ENCODE results near the gene BCL2L1. TPM values are rescaled to one million over a fixed set of nuclear protein-coding genes. Genes with fewer than 3 reads are reported as not detected.
A peak's percentile ranks its signal among the peaks of the same experiment; 100 is the strongest.

BCL2L1 gene
- total RNA-seq, 1 donor from 2014 or later = 126 TPM

GRCh38 chr20:31675828-31676608 is 46.6 kb downstream of the BCL2L1 start:
- ATAC-seq (peak; percentile 43 to 62), DNase-seq (no peak)
- H3K27ac ChIP-seq = peak overlapping the region; percentile 83
- no peaks in the 10 kb centered on the region for H3K27me3 ChIP-seq (ENCODE audit: low read depth)
- H3K4me1 ChIP-seq = peaks cover 99% of the 10 kb centered on the region
- H3K4me3 ChIP-seq = peak overlapping the region; percentile 40
- no peak for TF ChIP-seq CTCF (IDR thresholded peaks at IDR 0.05)
- no peaks in the 10 kb centered on the region for H3K9me3 ChIP-seq
- H3K36me3 ChIP-seq = peaks cover 19% of the 10 kb centered on the region
- intact Hi-C loops (cut with DNase I) = no loop called here

- H3K4me1 ChIP-seq = peaks cover 99% of the 10 kb centered on the region
- H3K27me3 ChIP-seq (ENCODE audit: low read depth) = no peaks in the 10 kb centered on the region
- peaks cover 18% of the 10 kb centered on the region for H3K36me3 ChIP-seq
- peak overlapping the region; percentile 40 for H3K4me3 ChIP-seq
- peak overlapping the region; percentile 83 for H3K27ac ChIP-seq
- DNase-seq (peak; percentile 83), ATAC-seq (peak; percentile 81 to 87)
- TF ChIP-seq CTCF (IDR thresholded peaks at IDR 0.05) = no peak
- intact Hi-C loops (cut with DNase I) = no loop called here
- no peaks in the 10 kb centered on the region for H3K9me3 ChIP-seq
Observed at GRCh38 chr20:31674895-31675827, 47.5 kb downstream of the BCL2L1 start.

GRCh38 chr20:31673943-31674463 is 48.7 kb downstream of the BCL2L1 start:
- Histone ChIP-seq H3K36me3 (peaks cover 13% of the 10 kb centered on the region), H3K27ac (peak overlapping the region; percentile 83), H3K4me3 (no peak overlapping the region), H3K9me3 (no peaks in the 10 kb centered on the region), H3K4me1 (peaks cover 99% of the 10 kb centered on the region), H3K27me3 (ENCODE audit: low read depth) (no peaks in the 10 kb centered on the region)
- intact Hi-C loops (cut with DNase I) = no loop called here
- DNase-seq (no peak), ATAC-seq (no peak)
- TF ChIP-seq CTCF (IDR thresholded peaks at IDR 0.05) = no peak

DNA sequence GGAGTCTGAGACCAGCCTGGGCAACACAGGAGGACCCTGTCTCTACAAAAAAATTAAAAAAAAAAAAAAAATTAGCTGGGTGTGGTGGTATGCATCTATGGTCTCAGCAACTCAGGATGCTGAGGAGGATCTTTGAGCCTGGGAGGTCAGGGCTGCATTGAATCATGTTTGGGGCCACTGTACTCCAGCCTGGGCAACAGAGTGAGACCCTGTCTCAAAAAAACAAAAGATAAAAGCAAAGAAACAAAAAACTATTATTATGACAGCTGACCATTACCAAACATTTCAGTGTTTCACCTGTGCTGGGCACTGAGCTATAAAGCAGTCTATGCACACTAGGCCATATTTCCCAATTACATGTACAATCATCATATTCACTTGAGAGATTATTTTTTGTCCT is 49.2 kb downstream of the BCL2L1 start:
- H3K4me1 ChIP-seq = peaks cover 99% of the 10 kb centered on the region
- H3K27ac ChIP-seq = peak overlapping the region; percentile 83
- H3K9me3 ChIP-seq = no peaks in the 10 kb centered on the region
- DNase-seq (no peak), ATAC-seq (no peak)
- H3K4me3 ChIP-seq = no peak overlapping the region
- H3K36me3 ChIP-seq = peaks cover 10% of the 10 kb centered on the region
- no peaks in the 10 kb centered on the region for H3K27me3 ChIP-seq (ENCODE audit: low read depth)
- no peak for TF ChIP-seq CTCF (IDR thresholded peaks at IDR 0.05)
- intact Hi-C loops (cut with DNase I) = no loop called here

DNA sequence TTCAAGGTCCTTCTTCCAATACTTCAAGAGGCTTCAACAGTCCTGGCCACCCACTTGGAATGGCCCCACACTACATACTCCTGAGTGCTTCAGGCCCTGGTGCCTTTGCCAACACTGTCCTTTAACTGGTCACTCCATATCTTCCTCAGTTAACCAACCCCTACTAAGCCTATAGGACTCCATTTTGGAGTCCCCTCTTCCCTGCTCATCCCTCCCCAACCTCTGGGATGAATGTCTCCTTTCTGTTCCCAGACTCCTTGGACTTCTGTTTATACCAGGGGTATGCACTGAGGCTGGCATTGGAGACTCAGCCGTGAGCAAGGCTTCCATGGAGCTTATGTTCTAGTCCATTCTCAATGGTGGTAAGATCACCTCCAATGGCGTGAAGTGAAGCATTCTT is 51.3 kb downstream of the BCL2L1 start:
- TF ChIP-seq CTCF (IDR thresholded peaks at IDR 0.05) = no peak
- H3K4me1 ChIP-seq = peaks cover 97% of the 10 kb centered on the region
- no peak overlapping the region for H3K4me3 ChIP-seq

More for the DNA sequence above, 51.3 kb downstream of the BCL2L1 start:
- DNase-seq (no peak), ATAC-seq (no peak)
- peak overlapping the region; percentile 74 for H3K27ac ChIP-seq
- H3K36me3 ChIP-seq = peaks cover under 1% of the 10 kb centered on the region
- H3K9me3 ChIP-seq = no peaks in the 10 kb centered on the region
- no peaks in the 10 kb centered on the region for H3K27me3 ChIP-seq (ENCODE audit: low read depth)
- intact Hi-C loops (cut with DNase I) = no loop called here
